Kidney (tissue), 14 donors: ENCODE data around the gene GRAMD4. TPM values are rescaled to one million over a fixed set of nuclear protein-coding genes. Genes with fewer than 3 reads are reported as not detected.

Source experiments
- DNase-seq, 5 donors: peaks; one replicate each; pipeline ENCODE4 v3.0.0-alpha.2; 2013 to 2020
- FAIRE-seq: peaks from 2 replicates; lab custom pipeline; 2012; peaks lifted over from hg19 to GRCh38; lab: Jason Lieb, UNC
- H3K27ac ChIP-seq, 2 donors: one replicate each; pipeline ENCODE4 v1.7.0; 2013; ENCODE audit warnings: low read depth in 2 of 2, low read length in 2 of 2, inconsistent platforms in 1 of 2
- H3K27me3 ChIP-seq: one replicate; pipeline ENCODE4 v1.7.1; 2013; ENCODE audit warnings: low read length, inconsistent platforms; ENCODE audit not compliant: control insufficient read depth, insufficient read depth
- H3K36me3 ChIP-seq, 3 donors: one replicate each; pipeline versions ENCODE4 v1.7.0 to v1.7.1; 2013; ENCODE audit warnings: low read length in 3 of 3, control low read depth in 1 of 3, inconsistent platforms in 1 of 3; ENCODE audit not compliant: insufficient read depth in 3 of 3, control insufficient read depth in 2 of 3
- H3K4me1 ChIP-seq, 3 donors: one replicate each; pipeline versions ENCODE4 v1.7.0 to v1.7.1; 2013; ENCODE audit warnings: low read length in 3 of 3, inconsistent platforms in 1 of 3, low read depth in 1 of 3; ENCODE audit not compliant: control insufficient read depth in 2 of 3, insufficient read depth in 2 of 3
- H3K4me3 ChIP-seq, 3 donors: one replicate each; pipeline versions ENCODE4 v1.7.0 to v1.8.1; 2013; ENCODE audit warnings: low read length in 3 of 3, control low read depth in 1 of 3, inconsistent platforms in 1 of 3
- H3K9ac ChIP-seq, 3 donors: one replicate each; pipeline versions ENCODE4 v1.7.0 to v1.7.1; 2013; ENCODE audit warnings: low read length in 3 of 3, control low read depth in 1 of 3, inconsistent platforms in 1 of 3
- H3K9me3 ChIP-seq, 3 donors: one replicate each; pipeline versions ENCODE4 v1.7.0 to v1.7.1; 2013; ENCODE audit warnings: low read length in 3 of 3, control low read depth in 1 of 3, inconsistent platforms in 1 of 3; ENCODE audit not compliant: control insufficient read depth in 2 of 3, insufficient read depth in 1 of 3
- CTCF ChIP-seq: IDR thresholded peaks from 3 replicates; pipeline ENCODE4 v1.5.1; 2012; ENCODE audit warnings: mild to moderate bottlenecking, moderate library complexity, borderline replicate concordance; ENCODE audit not compliant: insufficient read depth; ENCODE audit errors: extremely low read depth
- intact Hi-C: fragments of 100-400 bp; cut with DNase I; formaldehyde crosslinking; loops from one replicate; pipeline ENCODE4 v1.11.1; 2022
- polyA plus RNA-seq: library from polyadenylated mRNA; stranded (reverse); fragments of 350-450 nt; fragmentation: Illumina TruSeq; extraction: RNeasy Lipid Tissue Mini Kit (QIAGEN cat#74804); gene quantifications from one replicate; pipeline ENCODE4 v1.2.3, GENCODE V29; 2014; ENCODE audit warnings: low read depth, low replicate concordance; ENCODE audit not compliant: insufficient read depth
- total RNA-seq: library from RNA; stranded (reverse); fragmentation: NEBNext Ultra II Directional; extraction: Animal tissue kit (Norgen Biotek cat#: 25700); gene quantifications from one replicate; pipeline ENCODE4 v1.2.1, GENCODE V29; 2021
- donor health status: control.
- donor health status: control.
- donor health status: control.
- donor health status: control.
- donor health status: control.
- donor health status: DM: yes; HTN: yes; CAD: no.
- donor health status: Normal renal cell carcinoma (clear cell type).

Gene GRAMD4
- total and polyA plus RNA-seq, 2 donors from 2014 or later, result 12.1 to 58.2 TPM

- TF ChIP-seq CTCF, result no peak
- FAIRE-seq (no peak), DNase-seq (peak in 4 of 5 donors; percentile 53 to 90 (median 64))
- intact Hi-C loops, result no loop called here
- no peak overlapping the region for H3K9ac ChIP-seq
- no peaks in the 10 kb centered on the region for H3K36me3 ChIP-seq
- H3K4me3 ChIP-seq, result no peak overlapping the region
- no peak overlapping the region for H3K27ac ChIP-seq
- H3K27me3 ChIP-seq, result no peaks in the 10 kb centered on the region
- H3K9me3 ChIP-seq, result no peaks in the 10 kb centered on the region
- peaks cover 0 to 15% (median 0%) of the 10 kb centered on the region in 3 donors for H3K4me1 ChIP-seq
Observed at GRCh38 chr22:46622081-46622521, 1.9 kb downstream of the GRAMD4 start.

- H3K4me1 ChIP-seq, result peaks cover 0 to 7% (median 0%) of the 10 kb centered on the region in 3 donors
- H3K9me3 ChIP-seq, result no peaks in the 10 kb centered on the region
- no peak overlapping the region for H3K9ac ChIP-seq
- H3K4me3 ChIP-seq, result no peak overlapping the region
- no peak for TF ChIP-seq CTCF
- intact Hi-C loops, result no loop called here
- no peak overlapping the region for H3K27ac ChIP-seq
- H3K27me3 ChIP-seq, result no peaks in the 10 kb centered on the region
- H3K36me3 ChIP-seq, result no peaks in the 10 kb centered on the region
- DNase-seq, result peak in 1 of 5 donors; percentile 64
- no peak for FAIRE-seq
Observed at GRCh38 chr22:46625113-46625842, 5.1 kb downstream of the GRAMD4 start.

DNA sequence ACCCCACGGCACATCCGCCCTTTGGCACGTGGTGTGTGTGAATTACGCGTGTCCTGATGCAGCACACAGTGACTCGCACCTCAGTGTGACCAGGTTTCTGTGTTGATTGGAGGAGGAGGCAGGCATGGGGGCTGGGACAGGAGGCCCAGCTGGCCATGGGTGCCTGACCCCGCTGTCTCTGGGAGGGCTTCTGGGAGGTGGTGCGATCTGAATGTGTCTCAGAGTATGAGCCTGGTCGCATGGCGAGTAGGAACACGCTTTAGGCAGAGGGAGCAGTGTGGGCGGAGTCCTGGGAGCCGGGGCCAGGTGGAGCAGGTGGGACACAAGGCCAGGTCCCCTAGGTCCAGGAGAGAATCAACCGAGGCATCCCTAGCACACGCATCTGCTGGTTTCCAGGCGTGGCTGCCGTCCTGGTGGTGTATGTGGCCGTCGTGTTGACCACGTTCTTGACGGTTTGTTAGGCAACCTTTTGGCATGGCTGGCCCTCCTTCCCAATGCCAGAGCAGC lies 5.7 kb downstream of the GRAMD4 start:
- no peak overlapping the region for H3K27ac ChIP-seq
- H3K36me3 ChIP-seq, result no peaks in the 10 kb centered on the region
- H3K9ac ChIP-seq, result no peak overlapping the region
- no peak overlapping the region for H3K4me3 ChIP-seq
- DNase-seq (peak in 1 of 5 donors; percentile 54), FAIRE-seq (no peak)
- peaks cover 0 to 7% (median 0%) of the 10 kb centered on the region in 3 donors for H3K4me1 ChIP-seq
- no peaks in the 10 kb centered on the region for H3K27me3 ChIP-seq
- intact Hi-C loops, result no loop called here
- TF ChIP-seq CTCF, result no peak
- H3K9me3 ChIP-seq, result no peaks in the 10 kb centered on the region
